Measurements from ENCODE around the gene ATP6V1D.

DNA sequence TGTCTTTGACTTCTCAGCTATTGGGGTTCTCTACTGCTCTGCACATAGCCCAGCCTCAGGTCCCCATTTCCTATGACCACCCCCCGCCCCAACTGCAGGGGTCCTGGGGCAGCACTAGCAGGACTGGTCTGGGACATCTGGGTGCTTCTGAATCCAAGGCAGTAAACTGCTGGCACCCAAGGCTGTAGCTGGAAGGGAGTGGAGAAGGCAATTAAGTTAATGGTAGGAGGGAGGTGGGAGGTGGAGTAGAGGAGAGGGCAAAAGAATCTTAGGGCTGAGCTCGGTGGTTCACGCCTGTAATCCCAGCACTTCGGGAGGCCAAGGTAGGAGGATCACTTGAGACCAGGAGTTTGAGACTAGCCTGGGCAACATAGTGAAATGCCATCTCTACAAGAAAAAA lies 40.8 kb upstream of the ATP6V1D start:
- TF ChIP-seq, protein P1, sequence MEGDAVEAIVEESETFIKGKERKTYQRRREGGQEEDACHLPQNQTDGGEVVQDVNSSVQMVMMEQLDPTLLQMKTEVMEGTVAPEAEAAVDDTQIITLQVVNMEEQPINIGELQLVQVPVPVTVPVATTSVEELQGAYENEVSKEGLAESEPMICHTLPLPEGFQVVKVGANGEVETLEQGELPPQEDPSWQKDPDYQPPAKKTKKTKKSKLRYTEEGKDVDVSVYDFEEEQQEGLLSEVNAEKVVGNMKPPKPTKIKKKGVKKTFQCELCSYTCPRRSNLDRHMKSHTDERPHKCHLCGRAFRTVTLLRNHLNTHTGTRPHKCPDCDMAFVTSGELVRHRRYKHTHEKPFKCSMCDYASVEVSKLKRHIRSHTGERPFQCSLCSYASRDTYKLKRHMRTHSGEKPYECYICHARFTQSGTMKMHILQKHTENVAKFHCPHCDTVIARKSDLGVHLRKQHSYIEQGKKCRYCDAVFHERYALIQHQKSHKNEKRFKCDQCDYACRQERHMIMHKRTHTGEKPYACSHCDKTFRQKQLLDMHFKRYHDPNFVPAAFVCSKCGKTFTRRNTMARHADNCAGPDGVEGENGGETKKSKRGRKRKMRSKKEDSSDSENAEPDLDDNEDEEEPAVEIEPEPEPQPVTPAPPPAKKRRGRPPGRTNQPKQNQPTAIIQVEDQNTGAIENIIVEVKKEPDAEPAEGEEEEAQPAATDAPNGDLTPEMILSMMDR (optimal IDR thresholded peaks at IDR 0.05 in 1 of 3, IDR thresholded peaks at IDR 0.05 in 1 of 3, conservative IDR thresholded peaks at IDR 0.05 in 1 of 3; ENCODE audit: extremely low read depth in 1 of 3, insufficient read depth in 2 of 3, low read length in 3 of 3), result no peak
- no peak for TF ChIP-seq EZH2 (IDR thresholded peaks at IDR 0.05; ENCODE audit: low read length)

Data from keratinocyte (primary cell).